Right atrium auricular region (tissue), 2 donors: ENCODE data around the gene CMSS1. TPM values are rescaled to one million over a fixed set of nuclear protein-coding genes. Genes with fewer than 3 reads are reported as not detected.

Source experiments
- DNase-seq: peaks from one replicate; pipeline ENCODE4 v3.0.0-alpha.2; 2019; ENCODE audit warnings: low spot score
- H3K27ac ChIP-seq, 2 donors: fragments of 200-600 bp; sonication (generic); 1 replicate in 1 of 2; 2 replicates in 1 of 2; pipeline ENCODE4 v1.5.1; 2016 to 2019
- H3K27me3 ChIP-seq, 2 donors: fragments of 200-600 bp; sonication (generic); one replicate each; pipeline versions ENCODE4 v1.5.1 to v1.6.0; 2017 to 2019
- H3K36me3 ChIP-seq: fragments of 200-600 bp; sonication (generic); one replicate; pipeline ENCODE4 v1.5.1; 2016
- H3K4me1 ChIP-seq, 2 donors: fragments of 200-600 bp; sonication (generic); one replicate each; pipeline versions ENCODE4 v1.5.1 to v1.6.0; 2017 to 2019
- H3K4me3 ChIP-seq, 2 donors: fragments of 200-600 bp; sonication (generic); 1 replicate in 1 of 2; 2 replicates in 1 of 2; pipeline ENCODE4 v1.5.1; 2017 to 2019; ENCODE audit warnings: mild to moderate bottlenecking in 1 of 2, moderate library complexity in 1 of 2
- H3K9me3 ChIP-seq, 2 donors: fragments of 200-600 bp; sonication (generic); one replicate each; pipeline ENCODE4 v1.5.1; 2019
- CTCF ChIP-seq, 2 donors: fragments of 200-600 bp; sonication (generic); IDR thresholded peaks; one replicate each; pipeline ENCODE4 v1.5.1; 2019; ENCODE audit warnings: antibody characterized with exemption in 2 of 2
- total RNA-seq, 2 donors: library from RNA; depleted of rRNA; stranded (reverse); fragments of >200 nt; gene quantifications; one replicate each; pipeline ENCODE4 v1.1.0, GENCODE V29; 2016

The CMSS1 gene
- total RNA-seq, 2 donors from 2014 or later = 5.7 to 17.7 TPM

DNA sequence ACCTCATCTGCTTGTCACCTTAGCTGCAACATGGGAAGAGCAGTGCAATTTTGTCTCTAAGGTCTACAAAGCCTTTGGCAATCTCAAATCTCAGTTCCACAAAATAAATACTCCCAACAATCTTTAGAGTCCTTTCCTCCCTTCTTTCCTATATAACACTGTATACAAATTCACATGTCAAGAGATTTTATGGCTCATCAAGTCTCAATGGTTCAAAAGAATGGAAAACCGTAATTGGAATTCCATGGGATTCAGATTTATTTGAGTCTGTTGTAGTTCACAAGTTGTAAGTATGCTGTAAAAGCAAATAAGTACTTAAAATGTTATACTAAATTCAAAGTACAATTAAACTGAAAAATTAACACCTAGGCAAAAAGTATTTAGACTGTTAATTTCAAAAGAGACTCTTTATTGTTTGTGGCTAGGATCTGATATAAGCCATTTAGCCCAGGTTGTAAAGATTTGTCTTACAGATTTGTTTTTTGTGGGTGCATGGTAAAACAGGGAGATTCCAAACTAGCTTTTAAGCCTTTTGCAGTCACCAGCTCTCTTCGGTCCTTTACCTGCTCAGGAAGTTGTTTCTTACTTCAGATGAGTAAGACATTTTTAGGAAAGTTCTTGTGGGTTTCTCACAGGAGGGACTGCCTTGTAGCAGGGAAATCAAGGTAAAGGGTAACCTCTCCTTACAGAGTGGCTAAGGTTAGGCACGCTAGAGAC, 50.1 kb downstream of the CMSS1 start:
- no peak for TF ChIP-seq CTCF (IDR thresholded peaks at IDR 0.05)
- Histone ChIP-seq H3K36me3 (peaks cover 27% of the 10 kb centered on the region), H3K27ac (peak overlapping the region; percentile 33 to 49), H3K4me1 (peaks cover 0 to 86% of the 10 kb centered on the region in 2 donors), H3K9me3 (no peaks in the 10 kb centered on the region), H3K27me3 (no peaks in the 10 kb centered on the region), H3K4me3 (no peak overlapping the region)
- no peak for DNase-seq

DNA sequence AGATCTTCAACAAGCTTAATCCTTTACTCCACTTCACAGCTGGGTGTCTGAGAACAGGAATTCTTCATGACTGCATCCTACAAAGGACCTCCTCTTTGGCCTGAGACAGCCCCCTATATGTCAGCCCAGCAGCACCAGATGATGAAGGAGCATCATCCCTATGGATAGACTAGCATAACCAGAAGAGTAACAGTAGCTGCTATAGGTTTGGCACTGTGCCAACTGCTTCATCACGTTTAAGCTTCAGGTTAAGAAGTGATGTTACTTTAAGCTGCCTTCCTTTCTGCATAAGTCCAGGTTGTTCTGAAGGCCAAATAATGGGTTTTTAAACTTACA, 50.6 kb downstream of the CMSS1 start:
- DNase-seq = no peak
- Histone ChIP-seq H3K4me1 (peaks cover 0 to 85% of the 10 kb centered on the region in 2 donors), H3K27me3 (no peaks in the 10 kb centered on the region), H3K9me3 (no peaks in the 10 kb centered on the region), H3K36me3 (peaks cover 23% of the 10 kb centered on the region), H3K27ac (peak overlapping the region; percentile 26 to 49), H3K4me3 (no peak overlapping the region)
- no peak for TF ChIP-seq CTCF (IDR thresholded peaks at IDR 0.05)

DNA sequence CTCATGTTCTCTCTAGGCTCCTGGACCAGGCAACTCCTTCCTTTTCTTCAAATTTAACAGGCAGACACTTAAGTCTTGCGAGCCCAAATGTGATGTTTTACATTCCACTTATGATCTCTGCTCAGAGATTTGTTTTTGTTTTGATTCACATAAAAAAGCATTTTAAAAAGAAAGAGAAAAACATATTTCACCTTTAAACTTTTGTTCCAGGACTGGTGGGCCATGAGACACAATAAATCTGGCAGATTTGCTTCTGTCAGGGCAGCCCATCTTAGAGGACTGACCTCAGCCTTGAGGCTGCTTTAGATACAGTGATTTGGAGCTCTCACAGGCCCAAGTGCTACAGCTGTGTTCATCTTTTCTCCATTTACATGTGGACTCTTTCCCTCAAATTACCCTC, 52.0 kb downstream of the CMSS1 start:
- H3K4me3 ChIP-seq = no peak overlapping the region
- peaks cover 23% of the 10 kb centered on the region for H3K36me3 ChIP-seq
- no peak for TF ChIP-seq CTCF (IDR thresholded peaks at IDR 0.05)
- H3K27me3 ChIP-seq = no peaks in the 10 kb centered on the region
- peak overlapping the region; percentile 15 to 93 for H3K27ac ChIP-seq
- peaks cover 0 to 82% of the 10 kb centered on the region in 2 donors for H3K4me1 ChIP-seq
- H3K9me3 ChIP-seq = no peaks in the 10 kb centered on the region
- DNase-seq = no peak

GRCh38 chr3:99870712-99871111, 53.0 kb downstream of the CMSS1 start:
- no peak for DNase-seq
- Histone ChIP-seq H3K27me3 (no peaks in the 10 kb centered on the region), H3K4me3 (peak overlapping the region in 1 of 2 donors; percentile 70), H3K36me3 (peaks cover 23% of the 10 kb centered on the region), H3K27ac (peak overlapping the region; percentile 15 to 93), H3K9me3 (no peaks in the 10 kb centered on the region), H3K4me1 (peaks cover 0 to 73% of the 10 kb centered on the region in 2 donors)
- no peak for TF ChIP-seq CTCF (IDR thresholded peaks at IDR 0.05)

GRCh38 chr3:99871231-99872045, 53.8 kb downstream of the CMSS1 start:
- H3K27ac ChIP-seq = peak overlapping the region; percentile 93

More at GRCh38 chr3:99871231-99872045, 53.8 kb downstream of the CMSS1 start:
- no peaks in the 10 kb centered on the region for H3K9me3 ChIP-seq
- peaks cover 18% of the 10 kb centered on the region for H3K36me3 ChIP-seq
- H3K27me3 ChIP-seq = no peaks in the 10 kb centered on the region
- TF ChIP-seq CTCF (IDR thresholded peaks at IDR 0.05) = no peak
- peaks cover 0 to 66% of the 10 kb centered on the region in 2 donors for H3K4me1 ChIP-seq
- H3K4me3 ChIP-seq = peak overlapping the region; percentile 8 to 70
- no peak for DNase-seq
